Smooth muscle cell (in vitro differentiated cells): ENCODE results near the gene ADIG. TPM values are rescaled to one million over a fixed set of nuclear protein-coding genes. Genes with fewer than 3 reads are reported as not detected.

Experiments used
- DNase-seq: peaks from one replicate; lab custom pipeline; 2025; ENCODE audit not compliant: unreplicated experiment; lab: John Stamatoyannopoulos, UW
- H2AFZ ChIP-seq: fragments of 200-600 bp; sonication (generic); 2 replicates; pipeline ENCODE4 v1.6.0; 2016; ENCODE audit warnings: antibody characterized with exemption, low read depth, mild to moderate bottlenecking
- H3F3A ChIP-seq: fragments of 200-600 bp; sonication (generic); 2 replicates; pipeline ENCODE4 v1.6.0; 2017; ENCODE audit warnings: antibody characterized with exemption, low read depth
- H3K27ac ChIP-seq: fragments of 200-600 bp; sonication (generic); 2 replicates; pipeline ENCODE4 v1.5.1; 2016; ENCODE audit warnings: low read depth, mild to moderate bottlenecking
- H3K27me3 ChIP-seq: fragments of 200-600 bp; sonication (generic); 2 replicates; pipeline ENCODE4 v1.6.1; 2016; ENCODE audit warnings: low read depth, mild to moderate bottlenecking
- H3K36me3 ChIP-seq: fragments of 200-600 bp; sonication (generic); 2 replicates; pipeline ENCODE4 v1.5.1; 2016; ENCODE audit warnings: low read depth
- H3K4me1 ChIP-seq: fragments of 200-600 bp; sonication (generic); 2 replicates; pipeline ENCODE4 v1.5.1; 2016; ENCODE audit warnings: low read depth
- H3K4me2 ChIP-seq: fragments of 200-600 bp; sonication (generic); 2 replicates; pipeline ENCODE4 v1.6.0; 2016; ENCODE audit warnings: mild to moderate bottlenecking
- H3K4me3 ChIP-seq: fragments of 200-600 bp; sonication (generic); 2 replicates; pipeline ENCODE4 v1.5.1; 2016; ENCODE audit warnings: mild to moderate bottlenecking
- H3K79me2 ChIP-seq: fragments of 200-600 bp; sonication (generic); 2 replicates; pipeline ENCODE4 v1.6.0; 2016; ENCODE audit warnings: low read depth, mild to moderate bottlenecking
- H3K9ac ChIP-seq: fragments of 200-600 bp; sonication (generic); 2 replicates; pipeline ENCODE4 v1.6.0; 2016; ENCODE audit warnings: low read depth
- H3K9me3 ChIP-seq: fragments of 200-600 bp; sonication (generic); replicated peaks from 2 replicates; pipeline ENCODE4 v1.5.1; 2016; ENCODE audit warnings: low read depth
- H4K20me1 ChIP-seq: fragments of 200-600 bp; sonication (generic); 2 replicates; pipeline ENCODE4 v1.6.0; 2016; ENCODE audit warnings: low read depth
- WGBS: methylation state at CpG from one replicate; pipeline ENCODE4 v1.1.7; 2016; ENCODE audit warnings: low lambda C conversion rate; 5-methylcytosine and 5-hydroxymethylcytosine counted together
- polyA plus RNA-seq: library from polyadenylated mRNA; unstranded; fragments of >200 nt; fragmentation: Nextera tagmentation; extraction: Ambion mirVana; gene quantifications from 2 replicates; pipeline ENCODE4 v1.2.1, GENCODE V29; 2016
- total RNA-seq: library from RNA; depleted of rRNA; stranded (reverse); fragments of >200 nt; gene quantifications from 2 replicates; pipeline ENCODE4 v1.2.3, GENCODE V29; 2014
- TF ChIP-seq, protein P1 (sequence below): fragments of 200-600 bp; sonication (generic); IDR thresholded peaks from 2 replicates; pipeline ENCODE4 v1.5.1; 2017; ENCODE audit warnings: borderline replicate concordance, mild to moderate bottlenecking, antibody characterized with exemption; ENCODE audit not compliant: insufficient read depth, poor library complexity, severe bottlenecking

The ADIG gene
- total and polyA plus RNA-seq, 2 experiments from 2014 or later = not detected

DNA sequence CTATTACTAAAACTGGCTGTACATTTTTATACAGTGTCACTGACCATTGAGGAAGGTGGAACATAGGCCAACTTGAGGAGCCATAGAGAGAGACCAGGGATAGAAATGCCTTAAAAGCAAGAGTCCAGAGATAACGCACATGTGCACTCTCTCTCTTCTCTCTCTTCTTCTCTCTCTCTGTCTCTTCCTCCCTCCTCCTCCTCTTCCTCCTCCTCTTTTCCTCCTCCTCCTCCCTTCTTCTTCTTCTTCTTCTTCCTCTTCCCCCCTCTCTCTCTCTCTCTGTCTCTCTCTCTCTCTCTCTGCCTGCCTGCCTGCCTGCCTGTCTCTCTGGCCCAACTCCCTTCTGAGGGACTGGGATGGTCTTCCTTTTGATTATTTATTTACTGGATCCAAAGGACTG, 16.3 kb upstream of the ADIG start:
- H3K27me3 ChIP-seq = no peaks in the 10 kb centered on the region
- H3K27ac ChIP-seq = no peak overlapping the region
- TF ChIP-seq, protein P1, sequence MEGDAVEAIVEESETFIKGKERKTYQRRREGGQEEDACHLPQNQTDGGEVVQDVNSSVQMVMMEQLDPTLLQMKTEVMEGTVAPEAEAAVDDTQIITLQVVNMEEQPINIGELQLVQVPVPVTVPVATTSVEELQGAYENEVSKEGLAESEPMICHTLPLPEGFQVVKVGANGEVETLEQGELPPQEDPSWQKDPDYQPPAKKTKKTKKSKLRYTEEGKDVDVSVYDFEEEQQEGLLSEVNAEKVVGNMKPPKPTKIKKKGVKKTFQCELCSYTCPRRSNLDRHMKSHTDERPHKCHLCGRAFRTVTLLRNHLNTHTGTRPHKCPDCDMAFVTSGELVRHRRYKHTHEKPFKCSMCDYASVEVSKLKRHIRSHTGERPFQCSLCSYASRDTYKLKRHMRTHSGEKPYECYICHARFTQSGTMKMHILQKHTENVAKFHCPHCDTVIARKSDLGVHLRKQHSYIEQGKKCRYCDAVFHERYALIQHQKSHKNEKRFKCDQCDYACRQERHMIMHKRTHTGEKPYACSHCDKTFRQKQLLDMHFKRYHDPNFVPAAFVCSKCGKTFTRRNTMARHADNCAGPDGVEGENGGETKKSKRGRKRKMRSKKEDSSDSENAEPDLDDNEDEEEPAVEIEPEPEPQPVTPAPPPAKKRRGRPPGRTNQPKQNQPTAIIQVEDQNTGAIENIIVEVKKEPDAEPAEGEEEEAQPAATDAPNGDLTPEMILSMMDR = no peak
- no peaks in the 10 kb centered on the region for H3K79me2 ChIP-seq
- 100% methylated on average over 1 of the region's 1 CpG for WGBS
- H4K20me1 ChIP-seq = no peaks in the 10 kb centered on the region
- no peak overlapping the region for H3K9ac ChIP-seq
- H2AFZ ChIP-seq = no peak overlapping the region
- H3F3A ChIP-seq = no peaks in the 10 kb centered on the region
- no peaks in the 10 kb centered on the region for H3K4me1 ChIP-seq
- H3K4me3 ChIP-seq = no peak overlapping the region
- H3K4me2 ChIP-seq = no peak overlapping the region
- no peaks in the 10 kb centered on the region for H3K9me3 ChIP-seq
- no peak for DNase-seq
- peaks cover 41% of the 10 kb centered on the region for H3K36me3 ChIP-seq

DNA sequence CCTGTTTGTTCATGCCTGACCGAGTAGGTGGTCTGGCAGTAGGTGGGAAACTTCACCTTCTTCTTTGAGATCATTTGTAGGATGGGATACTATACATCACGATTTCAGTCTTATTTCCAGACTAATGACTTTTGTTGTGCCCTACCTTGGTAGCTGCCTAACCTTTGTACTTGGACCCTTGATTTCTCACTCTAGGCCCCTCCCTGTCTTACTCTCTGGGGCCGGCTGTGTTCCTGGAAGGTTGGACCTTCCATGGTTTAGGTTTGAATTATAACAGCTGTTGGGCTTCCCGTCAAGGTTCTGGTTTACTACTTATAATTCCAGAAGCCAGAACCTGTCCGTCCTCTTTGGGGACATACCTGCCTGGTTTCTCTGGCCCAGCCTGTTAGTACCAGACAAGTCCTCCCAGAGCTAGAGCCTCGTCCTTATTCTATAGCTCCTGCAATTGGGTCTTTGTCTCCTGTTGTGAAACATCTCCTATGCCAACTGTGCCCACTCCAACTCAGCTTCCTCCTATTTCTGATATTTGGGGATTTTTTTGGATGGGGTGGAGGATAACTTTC, 14.9 kb upstream of the ADIG start:
- Histone ChIP-seq H3K36me3 (peaks cover 47% of the 10 kb centered on the region), H3K9me3 (no peaks in the 10 kb centered on the region), H2AFZ (no peak overlapping the region), H3K79me2 (no peaks in the 10 kb centered on the region), H3K27ac (no peak overlapping the region), H3K4me3 (no peak overlapping the region), H3K4me2 (no peak overlapping the region), H3F3A (no peaks in the 10 kb centered on the region), H4K20me1 (no peaks in the 10 kb centered on the region), H3K9ac (no peak overlapping the region), H3K4me1 (no peaks in the 10 kb centered on the region), H3K27me3 (no peaks in the 10 kb centered on the region)
- WGBS = 92% methylated on average over 6 of the region's 6 CpGs
- TF ChIP-seq, protein P1 = no peak
- DNase-seq = no peak

DNA sequence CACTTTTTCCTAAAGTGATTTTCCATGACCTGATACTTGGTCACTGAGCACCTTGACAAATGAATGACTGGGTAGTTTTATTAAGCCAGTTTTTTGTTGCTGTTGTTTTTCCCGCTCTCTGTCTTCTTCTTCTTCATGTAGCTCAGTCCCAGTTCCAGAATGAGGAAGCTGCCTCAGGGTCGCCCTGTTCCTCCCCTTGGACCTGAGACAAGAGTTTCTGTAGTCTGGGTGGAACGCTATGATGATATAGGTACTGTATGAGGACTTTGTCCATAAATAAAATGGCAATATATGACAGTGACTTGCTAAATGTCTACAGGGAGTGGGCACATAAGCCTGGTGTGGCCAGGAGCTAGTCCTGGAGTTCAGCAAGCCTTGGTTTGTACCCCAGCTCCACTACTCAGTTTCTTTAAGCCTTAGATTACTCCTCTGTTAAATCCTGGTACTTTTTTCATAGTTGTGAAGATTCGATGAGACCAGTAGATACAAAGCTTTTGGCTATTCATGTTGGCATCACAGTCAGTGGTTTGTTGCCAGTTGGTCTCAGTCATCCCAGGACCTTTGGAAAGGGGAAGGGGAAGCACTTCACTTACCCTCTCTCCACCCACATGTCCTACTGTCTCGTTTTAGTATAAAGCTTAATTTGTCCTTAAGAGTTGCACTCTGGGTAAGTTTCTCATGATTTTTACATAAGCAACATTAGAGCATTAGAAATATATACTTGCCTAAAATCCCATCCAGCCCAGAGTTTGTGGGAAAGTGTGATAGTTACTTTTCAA, 11.1 kb upstream of the ADIG start:
- H2AFZ ChIP-seq = no peak overlapping the region
- H3K9ac ChIP-seq = no peak overlapping the region
- no peak overlapping the region for H3K4me3 ChIP-seq
- no peaks in the 10 kb centered on the region for H3F3A ChIP-seq
- H3K79me2 ChIP-seq = no peaks in the 10 kb centered on the region
- H3K27me3 ChIP-seq = no peaks in the 10 kb centered on the region
- H3K9me3 ChIP-seq = no peaks in the 10 kb centered on the region
- DNase-seq = no peak
- no peak overlapping the region for H3K27ac ChIP-seq
- H4K20me1 ChIP-seq = no peaks in the 10 kb centered on the region
- H3K4me1 ChIP-seq = no peaks in the 10 kb centered on the region
- TF ChIP-seq, protein P1 = no peak
- peaks cover 51% of the 10 kb centered on the region for H3K36me3 ChIP-seq
- no peak overlapping the region for H3K4me2 ChIP-seq
- 96% methylated on average over 5 of the region's 5 CpGs for WGBS
